Sigmoid colon (tissue), 4 donors: ENCODE data around the gene FBXO10.

Experiments used
- CTCF ChIP-seq, 4 experiments: fragments of 450-650 bp in 3 of 4; fragments of 200-600 bp in 1 of 4; IDR thresholded peaks; one replicate each; pipeline ENCODE4 v1.5.1; 2016 to 2019; ENCODE audit warnings: antibody characterized with exemption in 4 of 4, mild to moderate bottlenecking in 3 of 4, moderate library complexity in 2 of 4
- POLR2A ChIP-seq, 2 donors: fragments of 450-650 bp; IDR thresholded peaks; one replicate each; pipeline ENCODE4 v1.6.1; 2016; ENCODE audit warnings: antibody characterized with exemption in 2 of 2, mild to moderate bottlenecking in 2 of 2, moderate library complexity in 2 of 2
- POLR2AphosphoS5 ChIP-seq, 4 donors: sonication (generic); formaldehyde crosslinking; IDR thresholded peaks; one replicate each; pipeline ENCODE4 v1.6.1; 2017; ENCODE audit warnings: antibody characterized with exemption in 4 of 4

- TF ChIP-seq CTCF (IDR thresholded peaks at IDR 0.05), result no peak
- TF ChIP-seq POLR2A (IDR thresholded peaks at IDR 0.05), result no peak
- no peak for TF ChIP-seq POLR2AphosphoS5 (IDR thresholded peaks at IDR 0.05)
These were observed 68.5 kb downstream of the FBXO10 start for GRCh38 chr9:37507566-37508134.
